A673 (cell line): ENCODE data around the gene OLIG2.

Experiments used
- EZH2 ChIP-seq: fragments of 200-600 bp; sonication (generic); IDR thresholded peaks from 2 replicates; pipeline ENCODE4 v1.6.1; 2017; ENCODE audit warnings: borderline replicate concordance, low read depth, mild to moderate bottlenecking, mixed read lengths, antibody characterized with exemption, low read length; ENCODE audit not compliant: poor library complexity, severe bottlenecking
- TF ChIP-seq, protein P1 (sequence below): fragments of 300-800, 200-600 bp; sonication (generic); conservative IDR thresholded peaks from 2 replicates; pipeline ENCODE4 v1.5.1; 2017; ENCODE audit warnings: low read depth, mild to moderate bottlenecking, antibody characterized with exemption, low read length, moderate library complexity, mixed read lengths

DNA sequence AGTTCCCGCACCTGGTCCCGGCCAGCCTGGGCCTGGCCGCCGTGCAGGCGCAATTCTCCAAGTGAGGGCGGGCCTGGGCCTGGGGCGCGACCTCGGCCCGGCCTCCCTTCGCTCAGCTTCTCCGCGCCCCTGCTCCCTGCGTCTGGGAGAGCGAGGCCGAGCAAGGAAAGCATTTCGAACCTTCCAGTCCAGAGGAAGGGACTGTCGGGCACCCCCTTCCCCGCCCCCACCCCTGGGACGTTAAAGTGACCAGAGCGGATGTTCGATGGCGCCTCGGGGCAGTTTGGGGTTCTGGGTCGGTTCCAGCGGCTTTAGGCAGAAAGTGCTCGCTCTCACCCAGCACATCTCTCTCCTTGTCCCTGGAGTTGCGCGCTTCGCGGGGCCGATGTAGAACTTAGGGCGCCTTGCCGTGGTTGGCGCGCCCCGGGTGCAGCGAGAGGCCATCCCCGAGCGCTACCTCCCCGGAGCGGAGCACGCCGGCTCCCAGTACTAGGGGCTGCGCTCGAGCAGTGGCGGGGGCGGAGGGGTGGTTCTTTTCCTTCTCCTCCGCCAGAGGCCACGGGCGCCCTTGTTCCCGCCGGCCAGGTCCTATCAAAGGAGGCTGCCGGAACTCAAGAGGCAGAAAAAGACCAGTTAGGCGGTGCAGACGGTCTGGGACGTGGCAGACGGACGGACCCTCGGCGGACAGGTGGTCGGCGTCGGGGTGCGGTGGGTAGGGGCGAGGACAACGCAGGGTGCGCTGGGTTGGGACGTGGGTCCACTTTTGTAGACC is 45.4 kb downstream of the OLIG2 start:
- TF ChIP-seq EZH2 = peak; percentile 20
- TF ChIP-seq, protein P1, sequence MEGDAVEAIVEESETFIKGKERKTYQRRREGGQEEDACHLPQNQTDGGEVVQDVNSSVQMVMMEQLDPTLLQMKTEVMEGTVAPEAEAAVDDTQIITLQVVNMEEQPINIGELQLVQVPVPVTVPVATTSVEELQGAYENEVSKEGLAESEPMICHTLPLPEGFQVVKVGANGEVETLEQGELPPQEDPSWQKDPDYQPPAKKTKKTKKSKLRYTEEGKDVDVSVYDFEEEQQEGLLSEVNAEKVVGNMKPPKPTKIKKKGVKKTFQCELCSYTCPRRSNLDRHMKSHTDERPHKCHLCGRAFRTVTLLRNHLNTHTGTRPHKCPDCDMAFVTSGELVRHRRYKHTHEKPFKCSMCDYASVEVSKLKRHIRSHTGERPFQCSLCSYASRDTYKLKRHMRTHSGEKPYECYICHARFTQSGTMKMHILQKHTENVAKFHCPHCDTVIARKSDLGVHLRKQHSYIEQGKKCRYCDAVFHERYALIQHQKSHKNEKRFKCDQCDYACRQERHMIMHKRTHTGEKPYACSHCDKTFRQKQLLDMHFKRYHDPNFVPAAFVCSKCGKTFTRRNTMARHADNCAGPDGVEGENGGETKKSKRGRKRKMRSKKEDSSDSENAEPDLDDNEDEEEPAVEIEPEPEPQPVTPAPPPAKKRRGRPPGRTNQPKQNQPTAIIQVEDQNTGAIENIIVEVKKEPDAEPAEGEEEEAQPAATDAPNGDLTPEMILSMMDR = no peak
